ENCODE measurements around the gene USP27X. TPM values are rescaled to one million over a fixed set of nuclear protein-coding genes. Genes with fewer than 3 reads are reported as not detected.

The USP27X gene
- total and polyA plus RNA-seq, 8 donors, result 3.4 to 9.2 (median 7.3) TPM

DNA sequence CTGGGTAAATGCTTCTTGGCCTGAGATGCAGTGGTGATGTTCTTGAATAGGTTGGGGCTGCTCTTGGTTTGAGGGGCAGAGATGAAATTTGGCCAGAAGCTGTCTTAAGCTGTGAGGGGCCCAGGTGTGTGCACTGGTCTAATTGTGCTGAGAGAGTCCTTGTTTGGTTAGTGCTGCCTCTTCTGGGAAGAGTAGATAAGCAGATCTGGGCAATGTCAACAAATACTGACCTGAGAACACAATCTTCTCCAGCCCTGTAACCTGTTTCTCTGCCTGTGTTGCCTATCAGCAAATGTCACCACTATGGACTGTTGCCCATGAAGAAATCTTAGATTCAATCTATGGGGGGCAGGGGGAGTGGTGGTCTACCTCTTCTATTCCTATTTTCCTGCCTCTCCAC lies 17.2 kb upstream of the USP27X start:
- Histone ChIP-seq H3K9me3 (no peaks in the 10 kb centered on the region), H3K27ac (no peak overlapping the region), H3K4me1 (no peaks in the 10 kb centered on the region), H3K27me3 (no peaks in the 10 kb centered on the region), H3K36me3 (no peaks in the 10 kb centered on the region), H3K4me3 (no peak overlapping the region)
- ATAC-seq (no peak), DNase-seq (no peak)
- intact Hi-C loops (cut with DNase I), result no loop called here
- TF ChIP-seq, protein P1, sequence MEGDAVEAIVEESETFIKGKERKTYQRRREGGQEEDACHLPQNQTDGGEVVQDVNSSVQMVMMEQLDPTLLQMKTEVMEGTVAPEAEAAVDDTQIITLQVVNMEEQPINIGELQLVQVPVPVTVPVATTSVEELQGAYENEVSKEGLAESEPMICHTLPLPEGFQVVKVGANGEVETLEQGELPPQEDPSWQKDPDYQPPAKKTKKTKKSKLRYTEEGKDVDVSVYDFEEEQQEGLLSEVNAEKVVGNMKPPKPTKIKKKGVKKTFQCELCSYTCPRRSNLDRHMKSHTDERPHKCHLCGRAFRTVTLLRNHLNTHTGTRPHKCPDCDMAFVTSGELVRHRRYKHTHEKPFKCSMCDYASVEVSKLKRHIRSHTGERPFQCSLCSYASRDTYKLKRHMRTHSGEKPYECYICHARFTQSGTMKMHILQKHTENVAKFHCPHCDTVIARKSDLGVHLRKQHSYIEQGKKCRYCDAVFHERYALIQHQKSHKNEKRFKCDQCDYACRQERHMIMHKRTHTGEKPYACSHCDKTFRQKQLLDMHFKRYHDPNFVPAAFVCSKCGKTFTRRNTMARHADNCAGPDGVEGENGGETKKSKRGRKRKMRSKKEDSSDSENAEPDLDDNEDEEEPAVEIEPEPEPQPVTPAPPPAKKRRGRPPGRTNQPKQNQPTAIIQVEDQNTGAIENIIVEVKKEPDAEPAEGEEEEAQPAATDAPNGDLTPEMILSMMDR (IDR thresholded peaks at IDR 0.05), result no peak

DNA sequence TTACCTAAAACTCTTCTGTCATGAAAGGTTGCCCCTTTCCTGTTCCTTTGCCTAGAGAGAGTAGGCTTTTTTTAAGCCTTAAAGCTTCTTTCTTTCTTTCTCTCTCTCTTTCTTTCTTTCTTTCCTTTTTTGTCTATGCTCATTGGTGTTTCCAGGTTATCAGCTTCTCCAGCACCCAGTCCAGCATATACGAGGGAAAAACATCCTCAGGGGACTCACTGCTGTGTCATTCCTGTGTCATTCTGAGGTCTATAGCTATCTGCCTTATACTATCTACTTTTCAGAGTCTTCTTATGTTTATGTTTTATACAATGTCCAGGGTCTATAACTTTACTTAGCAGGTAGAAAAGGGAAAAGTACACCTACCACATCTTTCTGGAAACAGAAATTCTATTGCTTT lies 10.5 kb upstream of the USP27X start:
- TF ChIP-seq, protein P1 (IDR thresholded peaks at IDR 0.05), result no peak

GRCh38 chrX:49876750-49877149 lies 2.5 kb upstream of the USP27X start:
- TF ChIP-seq, protein P1 (IDR thresholded peaks at IDR 0.05), result peak; percentile 25 to 47
- ATAC-seq, result peak; percentile 13
- H3K36me3 ChIP-seq, result no peaks in the 10 kb centered on the region
- no peaks in the 10 kb centered on the region for H3K9me3 ChIP-seq
- no peak overlapping the region for H3K4me3 ChIP-seq
- no peak for DNase-seq
- intact Hi-C loops (cut with DNase I), result no loop called here
- peaks cover 0 to 8% of the 10 kb centered on the region in 2 donors for H3K4me1 ChIP-seq
- H3K27me3 ChIP-seq, result peaks cover 0 to 4% of the 10 kb centered on the region in 2 donors
- H3K27ac ChIP-seq, result no peak overlapping the region

More for the DNA sequence above, 10.5 kb upstream of the USP27X start:
- no peak for DNase-seq
- no peak for ATAC-seq
- no peaks in the 10 kb centered on the region for H3K36me3 ChIP-seq
- no peak overlapping the region for H3K4me3 ChIP-seq
- H3K27me3 ChIP-seq, result peaks cover 0 to 9% of the 10 kb centered on the region in 2 donors
- no peak overlapping the region for H3K27ac ChIP-seq
- intact Hi-C loops (cut with DNase I), result no loop called here
- H3K4me1 ChIP-seq, result no peaks in the 10 kb centered on the region
- no peaks in the 10 kb centered on the region for H3K9me3 ChIP-seq

DNA sequence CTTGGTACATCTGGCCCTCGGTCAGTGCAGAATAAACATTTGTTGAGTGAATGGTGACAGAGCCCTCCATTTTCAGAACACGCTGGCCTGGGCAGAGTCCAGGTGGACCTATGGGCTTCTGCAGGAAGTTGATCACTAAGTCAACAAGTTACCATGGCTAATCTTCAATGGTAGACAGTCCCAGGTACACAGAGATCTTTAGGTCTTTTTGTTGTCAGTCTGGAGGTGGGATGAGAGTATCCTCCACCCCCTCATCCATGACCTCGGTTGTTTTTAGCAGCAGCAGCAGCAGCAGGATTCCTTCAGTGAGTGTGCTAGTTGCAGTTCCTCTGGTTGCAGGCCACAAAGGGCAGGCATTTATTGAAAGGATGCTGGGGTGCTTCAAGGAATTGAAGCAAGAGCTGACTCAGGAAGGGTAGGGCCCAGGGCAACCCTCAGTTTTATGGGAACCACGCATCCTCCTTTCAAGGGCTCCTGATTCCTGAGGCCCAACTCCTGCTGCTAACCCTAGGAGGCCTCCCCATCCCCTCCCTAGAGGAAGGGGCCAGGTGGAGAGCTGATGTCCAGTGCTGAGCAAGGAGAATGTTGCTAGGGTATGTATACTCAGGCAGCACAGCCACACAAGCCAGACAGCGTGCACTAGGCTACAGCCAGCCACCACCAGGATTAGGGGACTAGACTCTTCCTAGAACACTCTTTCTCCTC lies 1.7 kb upstream of the USP27X start:
- no peak overlapping the region for H3K4me3 ChIP-seq
- intact Hi-C loops (cut with DNase I), result no loop called here
- no peaks in the 10 kb centered on the region for H3K36me3 ChIP-seq
- H3K27ac ChIP-seq, result no peak overlapping the region
- H3K27me3 ChIP-seq, result no peaks in the 10 kb centered on the region
- peaks cover 0 to 8% of the 10 kb centered on the region in 2 donors for H3K4me1 ChIP-seq
- no peaks in the 10 kb centered on the region for H3K9me3 ChIP-seq
- ATAC-seq (no peak), DNase-seq (no peak)
- TF ChIP-seq, protein P1 (IDR thresholded peaks at IDR 0.05), result no peak

- no peaks in the 10 kb centered on the region for H3K36me3 ChIP-seq
- DNase-seq, result peak in 1 of 4 donors; percentile 39
- intact Hi-C loops (cut with DNase I), result no loop called here
- H3K4me3 ChIP-seq, result peak overlapping the region; percentile 42 to 53
- H3K9me3 ChIP-seq, result no peaks in the 10 kb centered on the region
- peak overlapping the region; percentile 73 to 78 for H3K27ac ChIP-seq
- peaks cover 0 to 8% of the 10 kb centered on the region in 2 donors for H3K4me1 ChIP-seq
- TF ChIP-seq, protein P1 (IDR thresholded peaks at IDR 0.05), result no peak
- no peaks in the 10 kb centered on the region for H3K27me3 ChIP-seq
- ATAC-seq, result no peak
These were observed 1.0 kb upstream of the USP27X start for GRCh38 chrX:49878128-49878833.
